Upper lobe of left lung (tissue), 6 donors: Measurements from ENCODE around the gene LRPAP1. TPM values are rescaled to one million over a fixed set of nuclear protein-coding genes. Genes with fewer than 3 reads are reported as not detected.

ENCODE experiments used
- ATAC-seq, 2 donors: fragments of 200-7000 bp; cut with Tn5 transposase; one replicate each; pipeline ENCODE4 v1.9.1; 2022; ENCODE audit warnings: mild to moderate bottlenecking in 2 of 2, moderate library complexity in 2 of 2; ENCODE audit not compliant: low FRiP score in 2 of 2
- DNase-seq, 2 donors: peaks; one replicate each; pipeline ENCODE4 v3.0.0-alpha.2; 2019 to 2020
- H3K27ac ChIP-seq, 4 donors: fragments of 200-600 bp; sonication (generic); one replicate each; pipeline ENCODE4 v1.5.1; 2016 to 2019
- H3K27me3 ChIP-seq, 4 donors: fragments of 200-600 bp; sonication (generic); one replicate each; pipeline ENCODE4 v1.5.1; 2017 to 2019
- H3K36me3 ChIP-seq, 4 donors: fragments of 200-600 bp; sonication (generic); one replicate each; pipeline ENCODE4 v1.5.1; 2016 to 2019
- H3K4me1 ChIP-seq, 4 donors: fragments of 200-600 bp; sonication (generic); one replicate each; pipeline ENCODE4 v1.5.1; 2018 to 2019
- H3K4me3 ChIP-seq, 4 donors: fragments of 200-600 bp; sonication (generic); one replicate each; pipeline ENCODE4 v1.5.1; 2017 to 2019; ENCODE audit warnings: mild to moderate bottlenecking in 2 of 4, moderate library complexity in 1 of 4
- H3K9me3 ChIP-seq, 4 donors: fragments of 200-600 bp; sonication (generic); one replicate each; pipeline ENCODE4 v1.5.1; 2018 to 2019
- CTCF ChIP-seq, 6 experiments: fragments of 450-650 bp in 4 of 6; fragments of 200-600 bp in 2 of 6; sonication (generic) in 2 of 6; IDR thresholded peaks; one replicate each; pipeline ENCODE4 v1.5.1; 2016 to 2019; ENCODE audit warnings: antibody characterized with exemption in 6 of 6
- EP300 ChIP-seq, 4 donors: sonication (generic); formaldehyde crosslinking; IDR thresholded peaks; one replicate each; pipeline ENCODE4 v1.5.1; 2017; ENCODE audit warnings: antibody characterized with exemption in 4 of 4, control low read depth in 2 of 4
- POLR2A ChIP-seq, 4 donors: fragments of 450-650 bp; IDR thresholded peaks; one replicate each; pipeline ENCODE4 v1.5.1; 2016 to 2017; ENCODE audit warnings: antibody characterized with exemption in 4 of 4, mild to moderate bottlenecking in 2 of 4
- POLR2AphosphoS5 ChIP-seq, 2 donors: sonication (generic); formaldehyde crosslinking; IDR thresholded peaks; one replicate each; pipeline ENCODE4 v1.5.1; 2017; ENCODE audit warnings: antibody characterized with exemption in 2 of 2
- WGBS, 2 donors: methylation state at CpG; one replicate each; pipeline ENCODE4 v1.1.5; 2017 to 2018; 5-methylcytosine and 5-hydroxymethylcytosine counted together
- total RNA-seq, 6 donors: library from RNA; depleted of rRNA in 4 of 6; stranded (reverse); fragments of >200 nt in 4 of 6; gene quantifications; one replicate each; pipeline versions ENCODE4 v1.1.0 to v1.2.1, GENCODE V29; 2016 to 2021
- donor health status: DM: no; HTN: no; CAD: no; lungs with moderate emphysema.
- donor health status: DM: no; HTN: yes; CAD: no; lungs with severe emphysema.

Gene LRPAP1
- total RNA-seq, 6 donors from 2014 or later = 98.5 to 267 (median 251) TPM

GRCh38 chr4:3505231-3505630 is 27.0 kb downstream of the LRPAP1 start:
- H3K4me1 ChIP-seq = no peaks in the 10 kb centered on the region
- no peak overlapping the region for H3K27ac ChIP-seq
- H3K4me3 ChIP-seq = no peak overlapping the region
- peak in 1 of 2 donors; percentile 73 for DNase-seq
- 86 to 91% methylated on average over 7 to 16 of the region's 16 CpGs for WGBS, 2 donors
- no peak for TF ChIP-seq POLR2A (IDR thresholded peaks at IDR 0.05)
- no peak for TF ChIP-seq EP300 (IDR thresholded peaks at IDR 0.05)
- TF ChIP-seq POLR2AphosphoS5 (IDR thresholded peaks at IDR 0.05) = no peak
- no peak for TF ChIP-seq CTCF (IDR thresholded peaks at IDR 0.05)
- H3K36me3 ChIP-seq = peaks cover 6 to 88% (median 40%) of the 10 kb centered on the region in 4 donors
- no peak for ATAC-seq
- H3K9me3 ChIP-seq = no peaks in the 10 kb centered on the region
- no peaks in the 10 kb centered on the region for H3K27me3 ChIP-seq

- Histone ChIP-seq H3K4me1 (no peaks in the 10 kb centered on the region), H3K36me3 (peaks cover 4 to 72% (median 31%) of the 10 kb centered on the region in 4 donors), H3K27me3 (no peaks in the 10 kb centered on the region), H3K27ac (no peak overlapping the region), H3K9me3 (no peaks in the 10 kb centered on the region), H3K4me3 (no peak overlapping the region)
- ATAC-seq (no peak), DNase-seq (peak in 1 of 2 donors; percentile 78)
- no peak for TF ChIP-seq CTCF (IDR thresholded peaks at IDR 0.05)
- TF ChIP-seq EP300 (IDR thresholded peaks at IDR 0.05) = no peak
- no peak for TF ChIP-seq POLR2AphosphoS5 (IDR thresholded peaks at IDR 0.05)
- no peak for TF ChIP-seq POLR2A (IDR thresholded peaks at IDR 0.05)
- WGBS, 2 donors = 80 to 89% methylated on average over 34 to 39 of the region's 39 CpGs
Measured at GRCh38 chr4:3502941-3503936, 29.0 kb downstream of the LRPAP1 start.

GRCh38 chr4:3501825-3502425 is 30.3 kb downstream of the LRPAP1 start:
- no peak for ATAC-seq

GRCh38 chr4:3501126-3501824 is 30.9 kb downstream of the LRPAP1 start:
- Histone ChIP-seq H3K27ac (no peak overlapping the region), H3K27me3 (no peaks in the 10 kb centered on the region), H3K36me3 (peaks cover 0 to 53% (median 25%) of the 10 kb centered on the region in 4 donors), H3K4me3 (no peak overlapping the region), H3K4me1 (no peaks in the 10 kb centered on the region), H3K9me3 (no peaks in the 10 kb centered on the region)
- no peak for ATAC-seq
- peak in 1 of 2 donors; percentile 70 for DNase-seq
- TF ChIP-seq EP300 (IDR thresholded peaks at IDR 0.05) (no peak), POLR2AphosphoS5 (IDR thresholded peaks at IDR 0.05) (no peak), POLR2A (IDR thresholded peaks at IDR 0.05) (no peak), CTCF (IDR thresholded peaks at IDR 0.05) (no peak)
- WGBS, 2 donors = 94 to 95% methylated on average over 19 to 23 of the region's 24 CpGs

More at GRCh38 chr4:3501825-3502425, 30.3 kb downstream of the LRPAP1 start:
- Histone ChIP-seq H3K36me3 (peaks cover 0 to 58% (median 30%) of the 10 kb centered on the region in 4 donors), H3K27ac (no peak overlapping the region), H3K27me3 (no peaks in the 10 kb centered on the region), H3K4me3 (no peak overlapping the region), H3K4me1 (no peaks in the 10 kb centered on the region), H3K9me3 (no peaks in the 10 kb centered on the region)
- TF ChIP-seq CTCF (IDR thresholded peaks at IDR 0.05) (no peak), EP300 (IDR thresholded peaks at IDR 0.05) (no peak), POLR2AphosphoS5 (IDR thresholded peaks at IDR 0.05) (no peak), POLR2A (IDR thresholded peaks at IDR 0.05) (no peak)
- DNase-seq = peak in 1 of 2 donors; percentile 65
- WGBS, 2 donors = 90 to 94% methylated on average over 8 to 19 of the region's 19 CpGs
